Caki2 (cell line): ENCODE results near the gene HUNK. TPM values are rescaled to one million over a fixed set of nuclear protein-coding genes. Genes with fewer than 3 reads are reported as not detected.
"Not testable (repeated sequence)": the region's sequence is repeated elsewhere in the genome, so short reads cannot be mapped to it uniquely, and the experiment has no call there.

Experiments
- DNase-seq: peaks from one replicate; pipeline ENCODE4 v3.0.0-alpha.2; 2015; ENCODE audit warnings: low read depth
- in situ Hi-C: cut with HindIII; loops from 2 replicates; pipeline ENCODE4 v1.10.0; 2016; ENCODE audit warnings: low sequenced_read_pairs, low pct_unique_long_range_greater_than_20kb, mixed read lengths
- total RNA-seq: library from RNA; depleted of rRNA; stranded (reverse); fragments of >200 nt; shearing (Covaris generic); gene quantifications from 2 replicates; pipeline ENCODE4 v1.2.3, GENCODE V29; 2014; ENCODE audit warnings: low replicate concordance

The HUNK gene
- total RNA-seq, 1 experiment from 2014 or later, result 11.2 TPM

GRCh38 chr21:32003411-32003810 is 130.6 kb downstream of the HUNK start:
- DNase-seq, result no peak
- in situ Hi-C loops, result no loop called here

GRCh38 chr21:32004291-32004690 is 131.5 kb downstream of the HUNK start:
- DNase-seq, result no peak

GRCh38 chr21:32007456-32007855 is 134.6 kb downstream of the HUNK start:
- in situ Hi-C loops, result no loop called here
- DNase-seq, result peak; percentile 47

More at GRCh38 chr21:32004291-32004690, 131.5 kb downstream of the HUNK start:
- in situ Hi-C loops, result no loop called here

- in situ Hi-C loops, result no loop called here
- DNase-seq, result no peak
These were observed 135.9 kb downstream of the HUNK start for GRCh38 chr21:32008714-32009113.

- DNase-seq, result no peak
- in situ Hi-C loops, result no loop called here
These were observed 136.4 kb downstream of the HUNK start for GRCh38 chr21:32009263-32009662.

- in situ Hi-C loops, result no loop called here
These were observed 142.8 kb downstream of the HUNK start for GRCh38 chr21:32015461-32016139.

GRCh38 chr21:32018381-32018780 is 145.6 kb downstream of the HUNK start:
- no peak for DNase-seq
- in situ Hi-C loops, result no loop called here

More at GRCh38 chr21:32015461-32016139, 142.8 kb downstream of the HUNK start:
- DNase-seq, result no peak

GRCh38 chr21:32020564-32020963 is 147.7 kb downstream of the HUNK start:
- in situ Hi-C loops, result no loop called here

GRCh38 chr21:32021319-32021994 is 148.6 kb downstream of the HUNK start:
- no peak for DNase-seq
- in situ Hi-C loops, result no loop called here

More at GRCh38 chr21:32020564-32020963, 147.7 kb downstream of the HUNK start:
- no peak for DNase-seq

- in situ Hi-C loops, result no loop called here
- no peak for DNase-seq
These were observed 149.3 kb downstream of the HUNK start for GRCh38 chr21:32022146-32022545.

- DNase-seq, result no peak
- in situ Hi-C loops, result no loop called here
These were observed 157.4 kb downstream of the HUNK start for GRCh38 chr21:32030146-32030652.

- DNase-seq, result no peak
- in situ Hi-C loops, result no loop called here
These were observed 162.0 kb downstream of the HUNK start for GRCh38 chr21:32034850-32035249.

- no peak for DNase-seq
- in situ Hi-C loops, result no loop called here
These were observed 162.8 kb downstream of the HUNK start for GRCh38 chr21:32035617-32036016.

GRCh38 chr21:32036756-32037155 is 163.9 kb downstream of the HUNK start:
- in situ Hi-C loops, result no loop called here
- no peak for DNase-seq

- in situ Hi-C loops, DNase-seq: not testable (repeated sequence)
These were observed 165.9 kb downstream of the HUNK start for GRCh38 chr21:32038751-32039150.

GRCh38 chr21:32043458-32043857 is 170.6 kb downstream of the HUNK start:
- in situ Hi-C loops, result no loop called here
- no peak for DNase-seq

GRCh38 chr21:32044205-32045180 is 171.7 kb downstream of the HUNK start:
- in situ Hi-C loops, result no loop called here
- DNase-seq, result no peak

GRCh38 chr21:32046191-32046590 is 173.4 kb downstream of the HUNK start:
- no peak for DNase-seq
- in situ Hi-C loops, result no loop called here
